BJ (cell line): Measurements from ENCODE around the gene PADI6. TPM values are rescaled to one million over a fixed set of nuclear protein-coding genes. Genes with fewer than 3 reads are reported as not detected.

Source experiments
- CTCF ChIA-PET: fragments of 350-600 bp; formaldehyde crosslinking; extraction: SDS; loops from one replicate; lab custom pipeline; 2021; ENCODE audit warnings: antibody characterized with exemption, inconsistent platforms; lab: Yijun Ruan, JAX
- POLR2A ChIA-PET: fragments of 300-600 bp; sonication (Branson Sonifier 250); formaldehyde crosslinking; extraction: SDS; loops from one replicate; lab custom pipeline; 2021; ENCODE audit warnings: antibody characterized with exemption; lab: Charles Lee
- DNase-seq: peaks from one replicate; pipeline ENCODE4 v3.0.0-alpha.2; 2011; ENCODE audit warnings: low read depth
- H3K27me3 ChIP-seq: 2 replicates; pipeline ENCODE4 v1.6.0; 2011; ENCODE audit warnings: low read length; ENCODE audit not compliant: control insufficient read depth, insufficient read depth
- H3K36me3 ChIP-seq: 2 replicates; pipeline ENCODE4 v1.5.1; 2011; ENCODE audit warnings: low read length; ENCODE audit not compliant: control insufficient read depth, insufficient read depth
- H3K4me3 ChIP-seq: 2 replicates; pipeline ENCODE4 v1.5.1; 2011; ENCODE audit warnings: low read depth, mild to moderate bottlenecking, control low read depth, low read length
- CTCF ChIP-seq: IDR thresholded peaks from 2 replicates; pipeline ENCODE4 v1.5.1; 2011; ENCODE audit warnings: low read depth, mild to moderate bottlenecking, control low read depth, inconsistent platforms, low read length, moderate library complexity; ENCODE audit not compliant: insufficient read depth
- polyA plus RNA-seq: library from polyadenylated mRNA; depleted of rRNA; stranded (reverse); fragments of >200 nt; gene quantifications from 2 replicates; pipeline ENCODE4 v1.2.3, GENCODE V29; 2011

PADI6 gene
- polyA plus RNA-seq, 1 experiment: not detected

- peaks cover 6% of the 10 kb centered on the region for H3K27me3 ChIP-seq
- ChIA-PET CTCF (interaction anchor here (0.6 to 3.9 kb wide), 38 partner anchors 10 to 312 kb away, joined by 3 to 19 read pairs (median 4); no protein-coding TSS in a partner anchor), POLR2A (no interaction called here)
- no peaks in the 10 kb centered on the region for H3K36me3 ChIP-seq
- no peak for DNase-seq
- TF ChIP-seq CTCF: peak; percentile 90
- H3K4me3 ChIP-seq: no peak overlapping the region
Measured at GRCh38 chr1:17335821-17336710, 35.9 kb upstream of the PADI6 start.

GRCh38 chr1:17338706-17339493 is 33.1 kb upstream of the PADI6 start:
- TF ChIP-seq CTCF: no peak
- DNase-seq: no peak

GRCh38 chr1:17339521-17339920 is 32.5 kb upstream of the PADI6 start:
- DNase-seq: no peak
- Histone ChIP-seq H3K27me3 (peaks cover 6% of the 10 kb centered on the region), H3K36me3 (no peaks in the 10 kb centered on the region), H3K4me3 (no peak overlapping the region)
- no peak for TF ChIP-seq CTCF
- ChIA-PET CTCF (interaction anchor here (1.0 to 3.1 kb wide), 2 partner anchors 46 to 215 kb away, joined by 3 to 14 read pairs; no protein-coding TSS in a partner anchor), POLR2A (no interaction called here)

More at GRCh38 chr1:17338706-17339493, 33.1 kb upstream of the PADI6 start:
- Histone ChIP-seq H3K27me3 (peaks cover 6% of the 10 kb centered on the region), H3K36me3 (no peaks in the 10 kb centered on the region), H3K4me3 (no peak overlapping the region)
- ChIA-PET POLR2A (no interaction called here), CTCF (interaction anchor here (0.6 to 3.9 kb wide), 6 partner anchors 11 to 276 kb away, joined by 3 to 19 read pairs (median 4); no protein-coding TSS in a partner anchor)

- Histone ChIP-seq H3K4me3 (no peak overlapping the region), H3K27me3 (peaks cover 6% of the 10 kb centered on the region), H3K36me3 (no peaks in the 10 kb centered on the region)
- ChIA-PET CTCF (no interaction called here), POLR2A (interaction anchor here (0.6 kb wide), 1 partner anchor 30 kb away, joined by 5 read pairs; no protein-coding TSS in a partner anchor)
- no peak for DNase-seq
- no peak for TF ChIP-seq CTCF
Measured at GRCh38 chr1:17340358-17340757, 31.6 kb upstream of the PADI6 start.
